GM06990 (cell line): ENCODE data around the gene IFNA8.

ENCODE experiments used
- DNase-seq: peaks from one replicate; pipeline ENCODE4 v3.0.0-alpha.2; 2011; ENCODE audit not compliant: insufficient read length; ENCODE audit errors: extremely low read depth
- H3K27me3 ChIP-seq: replicated peaks from 2 replicates; pipeline ENCODE4 v1.6.0; 2011; ENCODE audit warnings: low read length; ENCODE audit not compliant: control insufficient read depth, insufficient read depth
- H3K36me3 ChIP-seq: 2 replicates; pipeline ENCODE4 v1.5.1; 2011; ENCODE audit warnings: low read length; ENCODE audit not compliant: control insufficient read depth, insufficient read depth
- H3K4me3 ChIP-seq: replicated peaks from 2 replicates; pipeline ENCODE4 v1.5.1; 2011; ENCODE audit warnings: low read depth, mild to moderate bottlenecking, control low read depth, low read length
- TF ChIP-seq, protein P1 (sequence below): IDR thresholded peaks from 2 replicates; pipeline ENCODE4 v1.5.1; 2011; ENCODE audit warnings: low read length, control low read depth, mild to moderate bottlenecking, inconsistent platforms; ENCODE audit not compliant: insufficient read depth, poor library complexity, severe bottlenecking

The IFNA8 gene

DNA sequence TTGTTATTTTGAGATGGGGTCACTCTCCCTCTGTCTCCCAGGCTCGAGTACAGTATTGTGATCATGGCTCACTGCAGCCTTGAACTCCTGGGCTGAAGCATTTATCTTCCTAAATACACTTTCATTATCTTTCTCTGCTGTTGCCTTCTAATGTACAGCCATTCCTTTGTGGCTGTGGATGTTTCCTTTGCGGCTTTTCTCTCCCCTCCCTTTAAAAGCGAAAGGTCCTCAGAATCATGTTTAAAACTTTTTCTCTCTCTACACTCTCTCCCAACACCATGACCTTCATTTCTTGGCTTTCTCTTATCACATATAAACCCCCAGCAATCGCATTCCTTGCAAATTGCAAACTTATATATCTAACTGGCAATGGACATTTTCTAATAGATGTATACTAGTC is 25.3 kb upstream of the IFNA8 start:
- no peaks in the 10 kb centered on the region for H3K27me3 ChIP-seq

DNA sequence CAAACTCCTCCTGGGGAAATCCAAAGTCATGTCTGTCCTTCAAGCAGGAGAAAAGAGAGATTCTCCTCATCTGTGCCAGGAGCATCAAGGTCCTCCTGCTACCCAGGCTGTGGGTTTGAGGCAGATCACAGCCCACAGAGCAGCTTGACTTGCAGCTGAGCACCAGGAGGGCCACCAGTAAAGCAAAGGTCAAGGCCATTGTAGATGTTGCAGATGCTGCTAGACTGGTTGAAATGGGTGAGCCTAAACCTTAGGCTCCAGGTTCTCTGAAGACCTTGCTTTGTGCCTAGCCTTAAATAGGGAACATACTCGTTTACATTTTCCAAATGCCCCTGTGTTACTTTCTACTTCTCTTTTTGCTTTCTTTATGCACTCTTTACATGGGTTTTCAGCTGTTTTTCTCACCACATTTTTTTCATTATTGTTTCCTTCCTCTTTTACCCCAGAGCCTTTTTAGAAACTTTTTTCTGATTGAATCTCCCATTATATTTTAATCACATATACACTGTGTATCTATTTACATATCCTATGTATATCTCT is 23.7 kb upstream of the IFNA8 start, which contains the start of gene IFNA2:
IFNA2 (minus strand) TSS at position 268 of the 540 bp plus-strand sequence; CDS start at position 199, 69 bp downstream.
- DNase-seq: peak; percentile 13
- Histone ChIP-seq H3K4me3 (no peak within 1 kb of the TSS), H3K27me3 (no peaks in the 10 kb centered on the region), H3K36me3 (no peaks in the 10 kb centered on the region)
- TF ChIP-seq, protein P1, sequence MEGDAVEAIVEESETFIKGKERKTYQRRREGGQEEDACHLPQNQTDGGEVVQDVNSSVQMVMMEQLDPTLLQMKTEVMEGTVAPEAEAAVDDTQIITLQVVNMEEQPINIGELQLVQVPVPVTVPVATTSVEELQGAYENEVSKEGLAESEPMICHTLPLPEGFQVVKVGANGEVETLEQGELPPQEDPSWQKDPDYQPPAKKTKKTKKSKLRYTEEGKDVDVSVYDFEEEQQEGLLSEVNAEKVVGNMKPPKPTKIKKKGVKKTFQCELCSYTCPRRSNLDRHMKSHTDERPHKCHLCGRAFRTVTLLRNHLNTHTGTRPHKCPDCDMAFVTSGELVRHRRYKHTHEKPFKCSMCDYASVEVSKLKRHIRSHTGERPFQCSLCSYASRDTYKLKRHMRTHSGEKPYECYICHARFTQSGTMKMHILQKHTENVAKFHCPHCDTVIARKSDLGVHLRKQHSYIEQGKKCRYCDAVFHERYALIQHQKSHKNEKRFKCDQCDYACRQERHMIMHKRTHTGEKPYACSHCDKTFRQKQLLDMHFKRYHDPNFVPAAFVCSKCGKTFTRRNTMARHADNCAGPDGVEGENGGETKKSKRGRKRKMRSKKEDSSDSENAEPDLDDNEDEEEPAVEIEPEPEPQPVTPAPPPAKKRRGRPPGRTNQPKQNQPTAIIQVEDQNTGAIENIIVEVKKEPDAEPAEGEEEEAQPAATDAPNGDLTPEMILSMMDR: no peak

More for the DNA sequence above, 25.3 kb upstream of the IFNA8 start:
- DNase-seq: no peak
- TF ChIP-seq, protein P1: no peak
- H3K4me3 ChIP-seq: no peak overlapping the region
- no peaks in the 10 kb centered on the region for H3K36me3 ChIP-seq

DNA sequence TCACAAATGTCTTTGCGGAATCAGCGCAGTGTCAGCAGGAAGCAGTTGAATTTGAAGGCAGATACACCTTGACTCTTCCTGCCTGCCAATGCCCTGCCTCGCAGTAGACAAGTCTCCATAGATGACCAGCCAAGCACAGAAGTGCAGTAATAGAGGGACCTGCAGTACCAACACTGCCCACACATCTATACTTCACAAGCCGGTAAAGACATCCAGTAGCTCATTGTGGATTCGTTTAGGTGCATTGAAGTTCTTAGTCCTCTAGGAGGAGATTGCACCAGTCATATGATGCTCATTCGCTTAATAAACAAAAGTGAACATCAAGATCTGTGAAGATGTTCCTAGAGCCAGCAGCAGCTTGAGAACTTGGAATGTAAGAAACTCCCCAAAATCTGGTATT is 16.6 kb upstream of the IFNA8 start:
- Histone ChIP-seq H3K4me3 (no peak overlapping the region), H3K27me3 (no peaks in the 10 kb centered on the region), H3K36me3 (no peaks in the 10 kb centered on the region)
- TF ChIP-seq, protein P1: peak; percentile 29
- DNase-seq: peak; percentile 33

DNA sequence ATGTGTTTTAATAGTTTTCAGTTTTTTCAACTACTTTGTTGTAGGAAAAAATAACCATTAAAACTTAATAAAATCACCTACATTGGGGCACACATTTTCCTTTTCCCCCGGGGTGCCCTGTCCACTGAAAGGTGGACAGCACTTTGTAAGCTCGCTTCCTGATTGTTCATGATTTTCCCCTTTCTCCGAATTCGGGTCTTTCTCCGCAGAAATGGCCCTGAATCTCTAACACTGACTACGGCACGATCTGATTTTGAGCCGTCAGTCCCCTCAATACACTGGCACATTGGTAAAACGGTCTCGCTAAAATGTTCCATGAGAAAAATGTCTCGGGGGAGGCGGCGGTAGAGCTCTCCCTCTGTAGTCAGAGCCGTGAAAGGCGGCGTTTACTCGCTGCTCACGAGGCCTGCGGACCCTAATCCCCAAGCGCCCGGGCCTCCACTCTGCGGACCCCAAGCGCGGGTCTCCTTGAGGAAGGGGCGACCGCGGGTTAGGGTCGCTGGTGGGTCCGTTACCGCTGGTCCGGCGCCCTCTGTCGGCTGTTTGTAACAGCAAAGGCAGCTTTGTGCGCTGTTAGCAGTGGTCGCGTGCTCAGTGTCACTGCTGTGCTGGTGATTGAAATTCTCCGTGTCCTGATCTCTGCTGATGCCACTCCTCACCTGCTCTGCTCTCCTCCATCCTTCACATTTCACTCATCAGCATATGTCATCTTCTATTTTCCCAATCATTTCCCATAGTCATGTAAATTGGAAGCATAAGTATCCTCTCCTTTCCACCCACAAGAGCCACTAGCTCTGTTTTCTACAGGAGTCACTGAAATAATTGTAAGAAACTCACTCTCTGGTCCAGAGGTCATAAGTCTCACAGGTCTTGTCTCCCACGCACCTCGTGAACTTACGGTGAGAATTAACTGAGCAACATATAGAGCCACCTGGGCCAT is 12.9 kb upstream of the IFNA8 start:
- no peaks in the 10 kb centered on the region for H3K27me3 ChIP-seq
- no peaks in the 10 kb centered on the region for H3K36me3 ChIP-seq
- peak; percentile 63 for DNase-seq
- H3K4me3 ChIP-seq: peak overlapping the region; percentile 55
- TF ChIP-seq, protein P1: peak; percentile 92

DNA sequence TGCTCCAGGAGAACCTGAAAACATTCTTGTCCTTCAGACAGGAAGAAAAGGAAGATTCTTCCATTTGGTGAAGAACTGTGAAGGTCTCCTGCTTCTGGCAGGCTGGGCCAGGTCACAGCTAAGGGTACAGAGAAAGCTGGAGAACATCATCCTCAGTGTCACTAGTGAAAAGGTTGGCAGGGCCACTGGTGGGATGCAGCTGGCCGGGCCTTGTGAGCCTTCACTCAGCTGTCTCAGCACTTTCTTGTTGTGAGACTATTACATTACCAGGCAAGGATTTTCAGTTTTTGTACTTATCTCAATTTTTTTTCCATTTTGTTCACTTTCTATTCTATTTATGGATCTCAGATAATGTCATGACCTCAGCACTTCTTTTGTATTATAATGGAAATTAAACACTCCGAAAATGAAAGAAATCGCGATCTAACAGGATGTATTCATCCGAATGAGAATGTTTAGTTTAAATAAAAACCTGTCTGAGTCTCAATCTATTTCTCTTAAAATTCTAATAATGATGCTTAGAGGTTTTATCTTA is 9.9 kb upstream of the IFNA8 start:
- no peaks in the 10 kb centered on the region for H3K36me3 ChIP-seq
- H3K27me3 ChIP-seq: no peaks in the 10 kb centered on the region
- no peak for DNase-seq
- TF ChIP-seq, protein P1: no peak
- H3K4me3 ChIP-seq: no peak overlapping the region
